GM12801 (cell line): ENCODE data around the gene SFSWAP.

Source experiments
- TF ChIP-seq, protein P1 (sequence below): IDR thresholded peaks from one replicate; pipeline ENCODE4 v1.5.1; 2011; ENCODE audit warnings: control low read depth; ENCODE audit not compliant: insufficient read length; ENCODE audit errors: extremely low read depth

SFSWAP gene

DNA sequence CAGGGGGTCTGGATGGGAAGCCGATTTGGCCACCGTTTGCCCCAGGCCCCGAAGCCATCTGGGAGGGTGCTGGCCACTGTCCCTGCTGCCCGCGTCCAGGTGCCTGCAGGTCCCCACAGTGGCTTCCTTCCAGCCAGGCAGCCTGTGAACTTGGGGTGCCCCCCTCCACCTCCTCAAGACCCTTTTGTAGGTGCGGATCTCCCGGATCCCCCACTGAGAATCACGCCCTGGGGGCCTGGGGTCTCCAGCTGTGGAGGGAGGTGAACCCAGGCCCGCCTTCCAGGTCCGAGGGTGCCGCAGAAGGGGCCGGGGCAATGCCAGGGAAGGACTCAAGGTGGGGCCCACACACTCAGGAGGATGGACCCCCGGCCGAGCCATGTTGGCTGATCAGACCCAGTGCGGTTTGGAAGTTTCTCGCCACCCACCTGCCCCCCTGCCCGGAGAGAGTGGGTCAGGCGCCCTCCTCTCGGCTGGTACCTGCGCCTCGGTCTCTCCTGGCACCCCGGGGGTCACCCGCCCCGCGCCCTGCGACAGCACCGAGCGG is 119.0 kb downstream of the SFSWAP start:
- TF ChIP-seq, protein P1, sequence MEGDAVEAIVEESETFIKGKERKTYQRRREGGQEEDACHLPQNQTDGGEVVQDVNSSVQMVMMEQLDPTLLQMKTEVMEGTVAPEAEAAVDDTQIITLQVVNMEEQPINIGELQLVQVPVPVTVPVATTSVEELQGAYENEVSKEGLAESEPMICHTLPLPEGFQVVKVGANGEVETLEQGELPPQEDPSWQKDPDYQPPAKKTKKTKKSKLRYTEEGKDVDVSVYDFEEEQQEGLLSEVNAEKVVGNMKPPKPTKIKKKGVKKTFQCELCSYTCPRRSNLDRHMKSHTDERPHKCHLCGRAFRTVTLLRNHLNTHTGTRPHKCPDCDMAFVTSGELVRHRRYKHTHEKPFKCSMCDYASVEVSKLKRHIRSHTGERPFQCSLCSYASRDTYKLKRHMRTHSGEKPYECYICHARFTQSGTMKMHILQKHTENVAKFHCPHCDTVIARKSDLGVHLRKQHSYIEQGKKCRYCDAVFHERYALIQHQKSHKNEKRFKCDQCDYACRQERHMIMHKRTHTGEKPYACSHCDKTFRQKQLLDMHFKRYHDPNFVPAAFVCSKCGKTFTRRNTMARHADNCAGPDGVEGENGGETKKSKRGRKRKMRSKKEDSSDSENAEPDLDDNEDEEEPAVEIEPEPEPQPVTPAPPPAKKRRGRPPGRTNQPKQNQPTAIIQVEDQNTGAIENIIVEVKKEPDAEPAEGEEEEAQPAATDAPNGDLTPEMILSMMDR: no peak

DNA sequence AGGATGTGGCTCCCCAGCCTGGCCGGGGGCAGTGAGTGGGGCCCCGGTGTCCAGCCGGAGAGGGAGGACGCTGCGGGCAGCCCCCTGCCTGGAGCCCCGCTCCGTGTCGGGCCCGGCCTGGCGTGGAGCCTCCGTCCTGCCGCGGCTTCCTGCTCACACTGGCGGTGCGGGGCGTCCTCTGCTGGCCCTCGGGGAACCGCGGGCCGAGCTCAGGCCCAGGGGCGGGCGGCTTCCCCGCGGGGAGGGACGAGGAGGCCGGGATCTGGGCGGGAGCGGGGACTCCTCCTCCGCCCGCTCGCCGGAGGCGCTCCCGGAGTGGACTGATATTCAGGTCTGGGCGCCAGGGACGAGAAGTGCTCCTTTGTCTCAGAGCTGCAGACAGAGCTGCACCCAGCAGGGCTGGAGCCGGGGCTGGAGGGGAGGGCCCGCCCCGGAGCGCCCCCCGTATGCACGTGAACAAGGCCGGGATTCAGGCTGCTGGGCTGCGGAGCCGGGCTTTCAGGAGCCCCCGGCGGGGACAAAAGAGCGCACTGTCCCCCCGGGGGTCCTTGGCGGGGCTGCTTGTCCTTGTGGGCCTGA is 119.5 kb downstream of the SFSWAP start:
- TF ChIP-seq, protein P1: no peak

DNA sequence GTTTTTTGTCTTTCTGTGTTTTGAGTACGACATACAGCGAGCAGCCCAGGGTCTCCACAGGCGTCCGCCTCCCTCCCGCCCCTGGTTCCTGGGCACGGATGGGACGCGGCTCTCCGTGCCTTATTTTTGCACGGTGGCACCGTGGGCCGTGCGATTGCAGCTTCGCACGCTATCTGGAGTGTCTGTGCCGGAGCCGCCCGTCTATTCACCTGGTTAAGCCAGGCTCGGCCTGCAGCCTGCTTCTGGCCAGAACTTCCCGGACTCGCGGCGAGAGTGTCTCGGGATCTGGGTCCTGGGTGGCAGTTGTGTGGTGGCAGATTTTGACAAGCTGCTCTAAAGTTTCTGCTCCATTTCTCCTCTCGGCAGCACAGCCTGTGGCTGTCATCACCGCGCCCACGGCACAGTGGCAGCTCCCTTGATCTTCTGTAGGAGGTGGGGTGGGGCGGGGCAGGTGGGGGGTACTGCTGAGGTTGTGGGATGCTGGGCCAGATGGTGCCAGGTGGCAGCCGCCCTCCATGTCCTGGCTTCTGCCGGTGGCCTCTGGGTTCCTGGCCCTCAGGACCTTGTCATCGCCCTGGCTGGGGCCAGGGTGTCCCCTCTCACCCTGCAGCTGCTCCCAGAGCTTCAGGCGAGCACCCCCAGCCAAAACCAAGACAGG is 120.2 kb downstream of the SFSWAP start:
- TF ChIP-seq, protein P1: no peak

DNA sequence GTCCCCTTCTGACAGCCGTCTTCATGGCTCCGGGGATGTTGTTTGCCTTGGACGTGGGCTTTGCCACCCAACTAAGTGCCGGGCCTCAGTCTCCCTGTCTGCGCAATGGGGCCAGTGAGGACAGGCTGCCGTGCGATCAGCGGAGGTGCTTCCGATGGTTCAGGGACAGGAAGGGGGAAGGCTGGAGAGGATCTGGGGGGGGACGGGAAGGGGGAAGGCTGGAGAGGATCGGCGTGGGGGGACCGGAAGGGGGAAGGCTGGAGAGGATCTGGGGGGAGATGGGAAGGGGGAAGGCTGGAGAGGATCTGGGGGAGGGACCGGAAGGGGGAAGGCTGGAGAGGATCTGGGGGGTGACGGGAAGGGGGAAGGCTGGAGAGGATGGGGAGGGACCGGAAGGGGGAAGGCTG is 120.7 kb downstream of the SFSWAP start:
- TF ChIP-seq, protein P1: no peak

DNA sequence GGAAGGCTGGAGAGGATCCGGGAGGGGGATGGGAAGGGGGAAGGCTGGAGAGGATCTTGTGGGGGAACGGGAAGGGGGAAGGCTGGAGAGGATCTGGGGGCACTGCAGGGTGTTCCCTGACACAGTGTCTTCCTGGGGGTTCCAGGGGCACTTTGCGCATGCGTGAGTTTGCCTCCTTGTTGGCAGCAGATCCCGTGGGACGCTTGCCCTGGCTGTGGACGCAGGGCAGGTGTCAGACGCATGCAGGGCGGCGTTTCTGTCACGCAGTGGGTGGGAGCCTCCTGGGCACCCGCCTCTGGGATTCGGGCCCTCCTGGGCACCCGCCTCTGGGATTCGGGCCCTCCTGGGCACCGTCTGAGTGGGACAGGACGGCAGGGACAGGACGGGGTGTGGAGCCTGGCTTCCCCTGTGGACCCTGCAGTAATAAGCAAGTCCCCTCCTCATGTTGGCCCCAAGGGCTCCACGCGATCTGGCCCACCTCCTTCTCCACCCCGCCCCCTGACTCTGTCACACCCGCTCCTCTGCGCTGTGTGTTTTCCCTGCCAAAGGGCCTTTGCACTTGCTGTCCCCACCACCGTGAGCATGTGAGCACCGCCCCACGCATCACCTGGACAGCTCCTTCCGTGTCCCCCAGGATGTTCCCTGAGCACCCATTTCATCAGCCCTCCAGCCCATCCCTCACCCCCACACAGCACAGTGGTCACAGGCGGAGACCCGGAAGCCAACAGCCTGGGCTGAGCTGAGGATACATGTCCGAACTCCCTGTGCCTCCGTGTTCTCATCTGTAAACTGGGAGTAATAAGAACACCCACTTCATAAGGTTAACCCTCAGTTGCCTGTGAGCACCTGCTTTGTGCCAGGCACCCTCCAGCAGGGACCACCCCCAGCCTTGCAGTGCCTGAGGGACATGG is 121.7 kb downstream of the SFSWAP start:
- TF ChIP-seq, protein P1: no peak

DNA sequence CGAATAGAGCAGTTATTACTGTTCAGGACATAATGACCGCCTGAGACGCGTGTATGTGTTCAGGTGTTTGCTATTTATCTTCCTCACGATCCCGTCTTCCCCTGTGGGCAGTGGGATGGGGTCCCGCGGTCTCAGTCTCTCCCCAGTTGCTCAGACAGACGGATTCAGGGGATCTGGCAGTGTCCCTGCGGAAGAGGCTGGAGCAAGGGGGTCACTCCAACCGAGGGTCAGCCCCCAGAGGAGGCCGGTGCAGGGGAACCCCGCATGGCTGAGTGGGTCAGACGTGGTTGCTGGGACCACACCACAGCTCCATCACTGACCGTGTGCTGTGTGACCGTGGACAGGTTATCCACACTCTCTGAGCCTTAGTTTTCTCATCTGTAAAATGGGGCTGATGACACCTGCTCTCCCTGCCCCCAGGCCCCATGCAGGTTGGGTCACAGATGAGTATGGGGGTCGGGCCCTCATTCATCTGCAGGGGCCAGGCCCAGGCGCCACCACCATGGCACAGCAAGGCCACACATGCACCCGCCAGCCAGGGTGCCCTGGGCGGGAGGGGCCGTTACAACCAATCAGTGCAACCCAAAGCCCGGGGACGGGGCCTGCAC is 122.5 kb downstream of the SFSWAP start:
- TF ChIP-seq, protein P1: no peak
